Measurements from ENCODE around the gene EMP2.

Gene EMP2

DNA sequence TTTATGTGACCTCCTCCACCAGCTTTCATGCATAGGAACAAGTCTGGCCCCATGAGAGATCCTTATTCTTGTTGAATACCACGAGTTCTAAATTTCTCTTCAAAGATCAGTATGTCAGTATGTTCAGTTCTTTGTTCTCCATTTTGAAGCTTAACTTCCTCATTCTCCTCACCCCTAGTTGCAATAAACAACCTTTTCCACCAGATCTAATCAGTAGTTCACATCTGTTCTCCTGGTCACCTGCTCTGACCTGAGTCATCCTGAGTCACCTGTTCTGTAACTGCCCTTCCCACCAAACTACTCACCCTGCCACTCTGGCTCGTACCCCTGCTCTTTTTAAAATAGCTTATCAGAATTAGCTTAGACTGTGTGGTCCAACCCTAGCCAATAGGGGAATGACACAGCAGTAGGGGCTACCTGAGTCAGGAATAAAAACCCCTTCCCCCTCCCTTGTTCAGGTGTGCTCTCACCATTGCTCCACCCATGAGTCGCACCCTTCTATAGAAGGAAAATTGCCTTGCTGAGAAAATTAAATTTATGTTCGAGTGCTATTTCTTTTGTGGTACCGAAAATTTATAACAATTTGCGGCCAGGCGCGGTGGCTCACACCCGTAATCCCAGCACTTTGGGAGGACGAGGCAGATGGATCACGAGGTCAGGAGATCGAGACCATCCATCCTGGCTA, 94.6 kb downstream of the EMP2 start:
- TF ChIP-seq RARB (CRISPR knock-in tag; IDR thresholded peaks at IDR 0.05) (no peak), OSR1 (CRISPR knock-in tag; IDR thresholded peaks at IDR 0.05) (no peak), TOX (CRISPR knock-in tag; IDR thresholded peaks at IDR 0.05; ENCODE audit: borderline replicate concordance) (no peak), ZNF8 (CRISPR knock-in tag; IDR thresholded peaks at IDR 0.05) (no peak), ZFP3 (CRISPR knock-in tag; IDR thresholded peaks at IDR 0.05) (no peak), ZNF565 (CRISPR knock-in tag; conservative IDR thresholded peaks at IDR 0.05; ENCODE audit: low read depth) (no peak), BACH2 (CRISPR knock-in tag; IDR thresholded peaks at IDR 0.05; ENCODE audit: borderline replicate concordance) (no peak), PPARA (CRISPR knock-in tag; IDR thresholded peaks at IDR 0.05; ENCODE audit: borderline replicate concordance) (no peak), ESRRG (CRISPR knock-in tag; IDR thresholded peaks at IDR 0.05) (no peak), ZFP30 (CRISPR knock-in tag; IDR thresholded peaks at IDR 0.05) (no peak), TCF4 (CRISPR knock-in tag; IDR thresholded peaks at IDR 0.05; ENCODE audit: borderline replicate concordance) (no peak)
- TF ChIP-seq, protein P1, sequence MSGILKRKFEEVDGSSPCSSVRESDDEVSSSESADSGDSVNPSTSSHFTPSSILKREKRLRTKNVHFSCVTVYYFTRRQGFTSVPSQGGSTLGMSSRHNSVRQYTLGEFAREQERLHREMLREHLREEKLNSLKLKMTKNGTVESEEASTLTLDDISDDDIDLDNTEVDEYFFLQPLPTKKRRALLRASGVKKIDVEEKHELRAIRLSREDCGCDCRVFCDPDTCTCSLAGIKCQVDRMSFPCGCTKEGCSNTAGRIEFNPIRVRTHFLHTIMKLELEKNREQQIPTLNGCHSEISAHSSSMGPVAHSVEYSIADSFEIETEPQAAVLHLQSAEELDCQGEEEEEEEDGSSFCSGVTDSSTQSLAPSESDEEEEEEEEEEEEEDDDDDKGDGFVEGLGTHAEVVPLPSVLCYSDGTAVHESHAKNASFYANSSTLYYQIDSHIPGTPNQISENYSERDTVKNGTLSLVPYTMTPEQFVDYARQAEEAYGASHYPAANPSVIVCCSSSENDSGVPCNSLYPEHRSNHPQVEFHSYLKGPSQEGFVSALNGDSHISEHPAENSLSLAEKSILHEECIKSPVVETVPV (CRISPR knock-in tag; IDR thresholded peaks at IDR 0.05): no peak
- ATAC-seq: no peak

DNA sequence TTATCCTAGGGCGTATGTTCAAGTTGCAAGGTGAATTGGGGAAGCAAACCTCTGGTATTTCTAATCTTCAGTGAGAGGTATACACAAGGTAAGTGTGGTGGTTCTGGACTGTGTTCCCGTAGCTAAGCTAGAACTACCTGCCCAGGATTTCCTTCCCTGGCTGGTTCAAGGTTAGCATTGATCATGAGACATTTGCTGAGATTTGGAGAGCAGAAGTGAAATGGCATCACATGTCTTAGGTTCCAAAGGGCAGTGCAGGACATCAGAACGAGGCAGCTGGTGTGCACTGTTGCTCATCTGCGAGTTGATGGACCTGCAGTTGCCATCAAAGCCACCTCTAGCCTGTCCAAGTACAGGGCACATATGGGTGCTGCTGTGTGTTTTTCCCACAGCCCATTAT, 95.2 kb downstream of the EMP2 start:
- no peak for ATAC-seq

DNA sequence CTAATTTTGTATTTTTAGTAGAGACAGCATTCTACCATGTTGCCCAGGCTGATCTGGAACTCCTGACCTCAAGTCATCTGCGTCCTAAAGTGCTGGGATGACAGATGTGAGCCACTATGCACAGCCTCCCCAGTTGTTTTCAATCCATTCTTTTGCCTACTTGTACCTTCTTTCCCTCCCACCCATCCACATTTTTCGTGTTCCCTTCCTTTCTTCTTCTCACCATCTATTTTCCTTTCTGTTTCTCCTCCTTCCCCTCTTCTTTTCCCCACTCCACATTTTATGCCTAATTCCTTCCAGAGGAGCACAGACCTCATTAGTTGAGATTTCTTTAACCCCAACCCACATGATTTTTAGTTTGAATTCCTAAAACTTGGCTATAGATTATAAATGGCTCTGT, 100.2 kb downstream of the EMP2 start:
- TF ChIP-seq ZNF70 (CRISPR knock-in tag; IDR thresholded peaks at IDR 0.05) (no peak), PPARA (CRISPR knock-in tag; IDR thresholded peaks at IDR 0.05; ENCODE audit: borderline replicate concordance) (no peak), OSR1 (CRISPR knock-in tag; IDR thresholded peaks at IDR 0.05) (no peak), RARB (CRISPR knock-in tag; IDR thresholded peaks at IDR 0.05) (no peak), BACH2 (CRISPR knock-in tag; IDR thresholded peaks at IDR 0.05; ENCODE audit: borderline replicate concordance) (no peak), CSDC2 (CRISPR knock-in tag; IDR thresholded peaks at IDR 0.05) (no peak), ZNF8 (CRISPR knock-in tag; IDR thresholded peaks at IDR 0.05) (no peak), ARNTL (CRISPR knock-in tag; IDR thresholded peaks at IDR 0.05; ENCODE audit: borderline replicate concordance, low read depth) (no peak)
- TF ChIP-seq, protein P1 (CRISPR knock-in tag; IDR thresholded peaks at IDR 0.05): no peak
- TF ChIP-seq, protein P2, sequence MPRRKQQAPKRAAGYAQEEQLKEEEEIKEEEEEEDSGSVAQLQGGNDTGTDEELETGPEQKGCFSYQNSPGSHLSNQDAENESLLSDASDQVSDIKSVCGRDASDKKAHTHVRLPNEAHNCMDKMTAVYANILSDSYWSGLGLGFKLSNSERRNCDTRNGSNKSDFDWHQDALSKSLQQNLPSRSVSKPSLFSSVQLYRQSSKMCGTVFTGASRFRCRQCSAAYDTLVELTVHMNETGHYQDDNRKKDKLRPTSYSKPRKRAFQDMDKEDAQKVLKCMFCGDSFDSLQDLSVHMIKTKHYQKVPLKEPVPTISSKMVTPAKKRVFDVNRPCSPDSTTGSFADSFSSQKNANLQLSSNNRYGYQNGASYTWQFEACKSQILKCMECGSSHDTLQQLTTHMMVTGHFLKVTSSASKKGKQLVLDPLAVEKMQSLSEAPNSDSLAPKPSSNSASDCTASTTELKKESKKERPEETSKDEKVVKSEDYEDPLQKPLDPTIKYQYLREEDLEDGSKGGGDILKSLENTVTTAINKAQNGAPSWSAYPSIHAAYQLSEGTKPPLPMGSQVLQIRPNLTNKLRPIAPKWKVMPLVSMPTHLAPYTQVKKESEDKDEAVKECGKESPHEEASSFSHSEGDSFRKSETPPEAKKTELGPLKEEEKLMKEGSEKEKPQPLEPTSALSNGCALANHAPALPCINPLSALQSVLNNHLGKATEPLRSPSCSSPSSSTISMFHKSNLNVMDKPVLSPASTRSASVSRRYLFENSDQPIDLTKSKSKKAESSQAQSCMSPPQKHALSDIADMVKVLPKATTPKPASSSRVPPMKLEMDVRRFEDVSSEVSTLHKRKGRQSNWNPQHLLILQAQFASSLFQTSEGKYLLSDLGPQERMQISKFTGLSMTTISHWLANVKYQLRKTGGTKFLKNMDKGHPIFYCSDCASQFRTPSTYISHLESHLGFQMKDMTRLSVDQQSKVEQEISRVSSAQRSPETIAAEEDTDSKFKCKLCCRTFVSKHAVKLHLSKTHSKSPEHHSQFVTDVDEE (CRISPR knock-in tag; IDR thresholded peaks at IDR 0.05): no peak
- TF ChIP-seq, protein P3, sequence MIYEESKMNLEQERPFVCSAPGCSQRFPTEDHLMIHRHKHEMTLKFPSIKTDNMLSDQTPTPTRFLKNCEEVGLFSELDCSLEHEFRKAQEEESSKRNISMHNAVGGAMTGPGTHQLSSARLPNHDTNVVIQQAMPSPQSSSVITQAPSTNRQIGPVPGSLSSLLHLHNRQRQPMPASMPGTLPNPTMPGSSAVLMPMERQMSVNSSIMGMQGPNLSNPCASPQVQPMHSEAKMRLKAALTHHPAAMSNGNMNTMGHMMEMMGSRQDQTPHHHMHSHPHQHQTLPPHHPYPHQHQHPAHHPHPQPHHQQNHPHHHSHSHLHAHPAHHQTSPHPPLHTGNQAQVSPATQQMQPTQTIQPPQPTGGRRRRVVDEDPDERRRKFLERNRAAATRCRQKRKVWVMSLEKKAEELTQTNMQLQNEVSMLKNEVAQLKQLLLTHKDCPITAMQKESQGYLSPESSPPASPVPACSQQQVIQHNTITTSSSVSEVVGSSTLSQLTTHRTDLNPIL (CRISPR knock-in tag; IDR thresholded peaks at IDR 0.05; ENCODE audit: low read depth): no peak
- ATAC-seq: no peak

More for the DNA sequence above, 95.2 kb downstream of the EMP2 start:
- TF ChIP-seq RARB (CRISPR knock-in tag; IDR thresholded peaks at IDR 0.05) (no peak), ZC3H10 (CRISPR knock-in tag; IDR thresholded peaks at IDR 0.05) (no peak), ARNTL (CRISPR knock-in tag; IDR thresholded peaks at IDR 0.05; ENCODE audit: borderline replicate concordance, low read depth) (no peak), ESRRG (CRISPR knock-in tag; IDR thresholded peaks at IDR 0.05) (no peak), ZNF8 (CRISPR knock-in tag; IDR thresholded peaks at IDR 0.05) (no peak)
- TF ChIP-seq, protein P3 (CRISPR knock-in tag; IDR thresholded peaks at IDR 0.05; ENCODE audit: low read depth): no peak
- TF ChIP-seq, protein P4, sequence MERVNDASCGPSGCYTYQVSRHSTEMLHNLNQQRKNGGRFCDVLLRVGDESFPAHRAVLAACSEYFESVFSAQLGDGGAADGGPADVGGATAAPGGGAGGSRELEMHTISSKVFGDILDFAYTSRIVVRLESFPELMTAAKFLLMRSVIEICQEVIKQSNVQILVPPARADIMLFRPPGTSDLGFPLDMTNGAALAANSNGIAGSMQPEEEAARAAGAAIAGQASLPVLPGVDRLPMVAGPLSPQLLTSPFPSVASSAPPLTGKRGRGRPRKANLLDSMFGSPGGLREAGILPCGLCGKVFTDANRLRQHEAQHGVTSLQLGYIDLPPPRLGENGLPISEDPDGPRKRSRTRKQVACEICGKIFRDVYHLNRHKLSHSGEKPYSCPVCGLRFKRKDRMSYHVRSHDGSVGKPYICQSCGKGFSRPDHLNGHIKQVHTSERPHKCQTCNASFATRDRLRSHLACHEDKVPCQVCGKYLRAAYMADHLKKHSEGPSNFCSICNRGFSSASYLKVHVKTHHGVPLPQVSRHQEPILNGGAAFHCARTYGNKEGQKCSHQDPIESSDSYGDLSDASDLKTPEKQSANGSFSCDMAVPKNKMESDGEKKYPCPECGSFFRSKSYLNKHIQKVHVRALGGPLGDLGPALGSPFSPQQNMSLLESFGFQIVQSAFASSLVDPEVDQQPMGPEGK (CRISPR knock-in tag; IDR thresholded peaks at IDR 0.05; ENCODE audit: borderline replicate concordance): no peak
- TF ChIP-seq, protein P1 (CRISPR knock-in tag; IDR thresholded peaks at IDR 0.05): no peak

All from SK-N-SH treated with all-trans-retinoic acid at 6 μM for 48 hours (cell line).